Thoracic aorta (tissue), 2 donors: Measurements from ENCODE around the gene MARK1. TPM values are rescaled to one million over a fixed set of nuclear protein-coding genes. Genes with fewer than 3 reads are reported as not detected.

Source experiments
- ATAC-seq: fragments of 150-250 bp; one replicate; pipeline ENCODE4 v1.8.0; 2017; ENCODE audit warnings: low read depth; ENCODE audit not compliant: insufficient number of reproducible peaks, low FRiP score
- DNase-seq: peaks from one replicate; pipeline ENCODE4 v3.0.0-alpha.2; 2020; ENCODE audit warnings: low spot score
- H3K27ac ChIP-seq, 2 donors: fragments of 200-600 bp; sonication (generic); 1 replicate in 1 of 2; 2 replicates in 1 of 2; pipeline ENCODE4 v1.5.1; 2016; ENCODE audit warnings: mild to moderate bottlenecking in 2 of 2, moderate library complexity in 2 of 2
- H3K27me3 ChIP-seq: fragments of 200-600 bp; sonication (generic); replicated peaks from 2 replicates; pipeline ENCODE4 v1.6.0; 2016; ENCODE audit warnings: mild to moderate bottlenecking; ENCODE audit not compliant: insufficient read depth
- H3K36me3 ChIP-seq: fragments of 200-600 bp; sonication (generic); one replicate; pipeline ENCODE4 v1.5.1; 2016
- H3K4me1 ChIP-seq, 2 donors: fragments of 200-600 bp; sonication (generic); 1 replicate in 1 of 2; 2 replicates in 1 of 2; pipeline versions ENCODE4 v1.5.1 to v1.6.0; 2016; ENCODE audit warnings: low read depth in 2 of 2, mild to moderate bottlenecking in 1 of 2; ENCODE audit not compliant: control insufficient read depth in 1 of 2
- H3K4me3 ChIP-seq: fragments of 200-600 bp; sonication (generic); 2 replicates; pipeline ENCODE4 v1.5.1; 2016; ENCODE audit warnings: mild to moderate bottlenecking
- H3K9me3 ChIP-seq: fragments of 200-600 bp; sonication (generic); 2 replicates; pipeline ENCODE4 v1.5.1; 2016
- CTCF ChIP-seq: fragments of 200-600 bp; sonication (generic); IDR thresholded peaks from one replicate; pipeline ENCODE4 v1.5.1; 2019; ENCODE audit warnings: antibody characterized with exemption
- total RNA-seq, 2 donors: library from RNA; depleted of rRNA; stranded (reverse); fragments of >200 nt; gene quantifications; one replicate each; pipeline versions ENCODE4 v1.1.0 to v1.2.3, GENCODE V29; 2016

The MARK1 gene
- total RNA-seq, 2 donors from 2014 or later: 11.9 to 12.3 TPM

- H3K36me3 ChIP-seq: no peaks in the 10 kb centered on the region
- H3K4me1 ChIP-seq: no peaks in the 10 kb centered on the region
- no peak overlapping the region for H3K27ac ChIP-seq
- H3K27me3 ChIP-seq: no peaks in the 10 kb centered on the region
- no peak overlapping the region for H3K4me3 ChIP-seq
- DNase-seq (no peak), ATAC-seq (no peak)
- TF ChIP-seq CTCF: no peak
- H3K9me3 ChIP-seq: no peaks in the 10 kb centered on the region
Measured at GRCh38 chr1:220696863-220697231, 168.9 kb downstream of the MARK1 start.

GRCh38 chr1:220697326-220697725 lies 169.4 kb downstream of the MARK1 start:
- H3K27me3 ChIP-seq: no peaks in the 10 kb centered on the region
- no peak for TF ChIP-seq CTCF
- no peaks in the 10 kb centered on the region for H3K36me3 ChIP-seq
- no peaks in the 10 kb centered on the region for H3K9me3 ChIP-seq
- H3K4me3 ChIP-seq: no peak overlapping the region
- H3K27ac ChIP-seq: no peak overlapping the region
- H3K4me1 ChIP-seq: no peaks in the 10 kb centered on the region
- DNase-seq (no peak), ATAC-seq (no peak)

- TF ChIP-seq CTCF: no peak
- Histone ChIP-seq H3K4me1 (no peaks in the 10 kb centered on the region), H3K27ac (no peak overlapping the region), H3K36me3 (no peaks in the 10 kb centered on the region), H3K9me3 (no peaks in the 10 kb centered on the region), H3K27me3 (no peaks in the 10 kb centered on the region), H3K4me3 (no peak overlapping the region)
- DNase-seq (no peak), ATAC-seq (no peak)
Measured at GRCh38 chr1:220698607-220699016, 170.7 kb downstream of the MARK1 start.

GRCh38 chr1:220699044-220699443 lies 171.1 kb downstream of the MARK1 start:
- Histone ChIP-seq H3K27me3 (no peaks in the 10 kb centered on the region), H3K27ac (no peak overlapping the region), H3K9me3 (no peaks in the 10 kb centered on the region), H3K4me1 (no peaks in the 10 kb centered on the region), H3K36me3 (no peaks in the 10 kb centered on the region), H3K4me3 (no peak overlapping the region)
- DNase-seq (no peak), ATAC-seq (no peak)
- TF ChIP-seq CTCF: no peak

- ATAC-seq: no peak
- DNase-seq: no peak
- no peak for TF ChIP-seq CTCF
- Histone ChIP-seq H3K27me3 (no peaks in the 10 kb centered on the region), H3K27ac (no peak overlapping the region), H3K9me3 (no peaks in the 10 kb centered on the region), H3K36me3 (no peaks in the 10 kb centered on the region), H3K4me3 (no peak overlapping the region), H3K4me1 (no peaks in the 10 kb centered on the region)
Measured at GRCh38 chr1:220700556-220701179, 172.7 kb downstream of the MARK1 start.
